Measurements from ENCODE around the gene GFAP.

DNA sequence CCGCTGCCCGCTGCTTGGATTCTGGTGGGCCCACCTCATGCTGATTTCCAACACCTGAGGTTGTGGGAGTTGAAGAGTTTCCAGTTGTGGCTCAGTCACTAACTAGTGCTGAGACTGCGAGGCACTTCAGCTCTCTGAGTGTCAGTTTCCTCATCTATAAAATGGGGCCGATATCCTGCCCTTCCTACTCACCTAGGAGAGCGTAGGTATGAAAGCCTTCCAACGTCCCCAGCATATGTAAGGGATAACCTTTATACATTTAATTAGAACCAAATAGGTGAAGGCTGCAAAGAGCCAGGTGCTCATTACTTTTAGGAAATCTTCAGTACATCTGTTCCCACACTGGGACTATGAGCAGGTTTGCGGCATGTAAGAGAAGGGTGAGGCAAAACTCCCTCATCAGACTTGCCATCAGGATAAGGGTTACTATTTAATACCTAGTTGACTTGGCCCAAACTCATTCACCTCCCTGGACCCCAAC lies 33.1 kb upstream of the GFAP start:
- no peak for TF ChIP-seq FOXA1 (IDR thresholded peaks at IDR 0.05)
- TF ChIP-seq, protein P1, sequence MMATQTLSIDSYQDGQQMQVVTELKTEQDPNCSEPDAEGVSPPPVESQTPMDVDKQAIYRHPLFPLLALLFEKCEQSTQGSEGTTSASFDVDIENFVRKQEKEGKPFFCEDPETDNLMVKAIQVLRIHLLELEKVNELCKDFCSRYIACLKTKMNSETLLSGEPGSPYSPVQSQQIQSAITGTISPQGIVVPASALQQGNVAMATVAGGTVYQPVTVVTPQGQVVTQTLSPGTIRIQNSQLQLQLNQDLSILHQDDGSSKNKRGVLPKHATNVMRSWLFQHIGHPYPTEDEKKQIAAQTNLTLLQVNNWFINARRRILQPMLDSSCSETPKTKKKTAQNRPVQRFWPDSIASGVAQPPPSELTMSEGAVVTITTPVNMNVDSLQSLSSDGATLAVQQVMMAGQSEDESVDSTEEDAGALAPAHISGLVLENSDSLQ (IDR thresholded peaks at IDR 0.05): no peak
- TF ChIP-seq CTBP1 (IDR thresholded peaks at IDR 0.05; ENCODE audit: borderline replicate concordance): no peak
- no peak for TF ChIP-seq LEF1 (IDR thresholded peaks at IDR 0.05; ENCODE audit: borderline replicate concordance)
- no peak for TF ChIP-seq HDGF (IDR thresholded peaks at IDR 0.05; ENCODE audit: borderline replicate concordance)
- no peak for TF ChIP-seq SUZ12 (IDR thresholded peaks at IDR 0.05)
- TF ChIP-seq SP1 (IDR thresholded peaks at IDR 0.05): no peak
- TF ChIP-seq NFRKB (IDR thresholded peaks at IDR 0.05): no peak
- TF ChIP-seq ELF4 (IDR thresholded peaks at IDR 0.05): no peak
- TF ChIP-seq L3MBTL2 (conservative IDR thresholded peaks at IDR 0.05): no peak
